ENCODE data around the gene LAX1. TPM values are rescaled to one million over a fixed set of nuclear protein-coding genes. Genes with fewer than 3 reads are reported as not detected.
A peak's percentile ranks its signal among the peaks of the same experiment; 100 is the strongest.

The LAX1 gene, protein sequence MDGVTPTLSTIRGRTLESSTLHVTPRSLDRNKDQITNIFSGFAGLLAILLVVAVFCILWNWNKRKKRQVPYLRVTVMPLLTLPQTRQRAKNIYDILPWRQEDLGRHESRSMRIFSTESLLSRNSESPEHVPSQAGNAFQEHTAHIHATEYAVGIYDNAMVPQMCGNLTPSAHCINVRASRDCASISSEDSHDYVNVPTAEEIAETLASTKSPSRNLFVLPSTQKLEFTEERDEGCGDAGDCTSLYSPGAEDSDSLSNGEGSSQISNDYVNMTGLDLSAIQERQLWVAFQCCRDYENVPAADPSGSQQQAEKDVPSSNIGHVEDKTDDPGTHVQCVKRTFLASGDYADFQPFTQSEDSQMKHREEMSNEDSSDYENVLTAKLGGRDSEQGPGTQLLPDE
- 1 to 10 TPM; 1.2 to 1.3 TPM for total RNA-seq

- H3K36me3 ChIP-seq, result no peaks in the 10 kb centered on the region
- peak within 1 kb of the TSS; percentile 3 to 31 for H3K9ac ChIP-seq (ENCODE audit: low read depth in 2 of 2, low read length in 2 of 2)
- H3K4me3 ChIP-seq, result peak within 1 kb of the TSS; percentile 14
- intact Hi-C loops (cut with DNase I), result no loop called here
- no peaks in the 10 kb centered on the region for H3K27me3 ChIP-seq
- H3K4me1 ChIP-seq, result no peaks in the 10 kb centered on the region
- no peak for DNase-seq
- H3K9me3 ChIP-seq, result no peaks in the 10 kb centered on the region
- no peak for TF ChIP-seq CTCF (IDR thresholded peaks at IDR 0.05)
- H3K27ac ChIP-seq, result peak within 1 kb of the TSS; percentile 53
These were observed at the start of gene LAX1 for GRCh38 chr1:203765029-203765837. LAX1 (plus strand) TSS chr1:203765183; CDS start chr1:203765566, 383 bp downstream.

- Histone ChIP-seq H3K4me1 (no peaks in the 10 kb centered on the region), H3K9ac (ENCODE audit: low read depth in 2 of 2, low read length in 2 of 2) (no peak overlapping the region), H3K4me3 (no peak overlapping the region), H3K27me3 (no peaks in the 10 kb centered on the region), H3K9me3 (no peaks in the 10 kb centered on the region), H3K27ac (no peak overlapping the region), H3K36me3 (no peaks in the 10 kb centered on the region)
- intact Hi-C loops (cut with DNase I), result no loop called here
- DNase-seq, result no peak
- no peak for TF ChIP-seq CTCF (IDR thresholded peaks at IDR 0.05)
These were observed 47.9 kb upstream of the LAX1 start for GRCh38 chr1:203717120-203717519.

GRCh38 chr1:203720242-203720641 lies 44.7 kb upstream of the LAX1 start:
- H3K36me3 ChIP-seq, result no peaks in the 10 kb centered on the region
- no peaks in the 10 kb centered on the region for H3K27me3 ChIP-seq
- no peak overlapping the region for H3K27ac ChIP-seq
- no peaks in the 10 kb centered on the region for H3K9me3 ChIP-seq
- no peaks in the 10 kb centered on the region for H3K4me1 ChIP-seq
- intact Hi-C loops (cut with DNase I), result no loop called here
- H3K9ac ChIP-seq (ENCODE audit: low read depth in 2 of 2, low read length in 2 of 2), result no peak overlapping the region
- H3K4me3 ChIP-seq, result no peak overlapping the region
- TF ChIP-seq CTCF (IDR thresholded peaks at IDR 0.05), result no peak
- no peak for DNase-seq

DNA sequence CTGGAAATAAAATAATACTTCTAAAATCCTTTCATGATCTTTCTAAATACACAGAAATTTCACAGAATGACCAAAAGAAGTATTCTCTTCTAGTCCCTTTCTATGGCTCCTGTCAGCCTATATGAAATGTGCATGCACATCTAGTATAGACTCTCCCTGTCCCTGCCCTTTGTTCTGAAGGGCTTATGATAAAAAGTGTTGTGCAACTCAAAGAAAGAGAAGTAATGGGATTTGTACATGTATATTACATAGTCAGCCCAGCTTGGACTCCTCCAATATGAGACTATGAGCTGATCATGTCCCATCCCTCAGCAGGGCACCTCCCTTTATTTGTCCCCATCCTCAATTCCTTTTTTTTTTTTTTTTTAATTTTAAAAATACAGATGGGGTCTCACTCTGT lies 42.1 kb upstream of the LAX1 start:
- no peaks in the 10 kb centered on the region for H3K9me3 ChIP-seq
- no peak overlapping the region for H3K9ac ChIP-seq (ENCODE audit: low read depth in 2 of 2, low read length in 2 of 2)
- H3K4me3 ChIP-seq, result no peak overlapping the region
- no peak for DNase-seq
- intact Hi-C loops (cut with DNase I), result no loop called here
- H3K4me1 ChIP-seq, result no peaks in the 10 kb centered on the region
- no peak overlapping the region for H3K27ac ChIP-seq
- no peaks in the 10 kb centered on the region for H3K27me3 ChIP-seq
- no peak for TF ChIP-seq CTCF (IDR thresholded peaks at IDR 0.05)
- no peaks in the 10 kb centered on the region for H3K36me3 ChIP-seq

- Histone ChIP-seq H3K9me3 (no peaks in the 10 kb centered on the region), H3K9ac (ENCODE audit: low read depth in 2 of 2, low read length in 2 of 2) (no peak overlapping the region), H3K4me1 (no peaks in the 10 kb centered on the region), H3K36me3 (no peaks in the 10 kb centered on the region), H3K27me3 (no peaks in the 10 kb centered on the region), H3K4me3 (no peak overlapping the region), H3K27ac (no peak overlapping the region)
- intact Hi-C loops (cut with DNase I), result no loop called here
- no peak for TF ChIP-seq CTCF (IDR thresholded peaks at IDR 0.05)
- DNase-seq, result no peak
These were observed 38.5 kb upstream of the LAX1 start for GRCh38 chr1:203726417-203726867.

Measured in colonic mucosa (tissue), 4 donors.